H9 (cell line): Measurements from ENCODE around the gene IQGAP2. TPM values are rescaled to one million over a fixed set of nuclear protein-coding genes. Genes with fewer than 3 reads are reported as not detected.

Experiments
- DNase-seq: peaks from one replicate; pipeline ENCODE4 v3.0.0-alpha.2; 2017
- H2AFZ ChIP-seq: one replicate; pipeline ENCODE4 v1.6.1; 2013; ENCODE audit warnings: mild to moderate bottlenecking, low read length, control low read depth, moderate library complexity
- H2AK5ac ChIP-seq: 2 replicates; pipeline ENCODE4 v1.6.1; 2013; ENCODE audit warnings: low read length, control low read depth, mixed read lengths; ENCODE audit not compliant: insufficient read length
- H2BK120ac ChIP-seq: one replicate; pipeline ENCODE4 v1.6.1; 2013; ENCODE audit warnings: low read depth, mild to moderate bottlenecking, low read length, control low read depth, inconsistent platforms; ENCODE audit not compliant: poor library complexity, severe bottlenecking
- H2BK12ac ChIP-seq: 2 replicates; pipeline ENCODE4 v1.6.1; 2013; ENCODE audit warnings: low read length, control low read depth, mixed read lengths, low read depth; ENCODE audit not compliant: insufficient read length
- H2BK15ac ChIP-seq: 2 replicates; pipeline ENCODE4 v1.6.1; 2013; ENCODE audit warnings: low read depth, low read length, control low read depth
- H2BK20ac ChIP-seq: one replicate; pipeline ENCODE4 v1.6.1; 2013; ENCODE audit warnings: low read depth, mild to moderate bottlenecking, low read length, control low read depth, inconsistent platforms; ENCODE audit not compliant: poor library complexity, severe bottlenecking
- H2BK5ac ChIP-seq: 2 replicates; pipeline ENCODE4 v1.6.1; 2013; ENCODE audit warnings: low read length, control low read depth, mixed read lengths; ENCODE audit not compliant: insufficient read length
- H3K14ac ChIP-seq: 2 replicates; pipeline ENCODE4 v1.6.1; 2013; ENCODE audit warnings: low read length, control low read depth; ENCODE audit not compliant: insufficient read depth
- H3K18ac ChIP-seq: 2 replicates; pipeline ENCODE4 v1.6.1; 2013; ENCODE audit warnings: low read depth, mild to moderate bottlenecking, mixed read lengths, low read length, control low read depth; ENCODE audit not compliant: insufficient read length
- H3K23ac ChIP-seq: 2 replicates; pipeline ENCODE4 v1.6.1; 2013; ENCODE audit warnings: low read length, control low read depth, mixed read lengths, low read depth; ENCODE audit not compliant: insufficient read length
- H3K23me2 ChIP-seq: 2 replicates; pipeline ENCODE4 v1.6.1; 2013; ENCODE audit warnings: low read depth, mild to moderate bottlenecking, mixed read lengths, low read length, control low read depth; ENCODE audit not compliant: insufficient read length, poor library complexity, severe bottlenecking
- H3K27ac ChIP-seq: 2 replicates; pipeline ENCODE4 v1.5.1; 2013; ENCODE audit warnings: low read length, control low read depth, mixed read lengths, low read depth; ENCODE audit not compliant: insufficient read length
- H3K27me3 ChIP-seq: 2 replicates; pipeline ENCODE4 v1.6.1; 2013; ENCODE audit warnings: low read length, control low read depth, inconsistent platforms; ENCODE audit not compliant: insufficient read depth
- H3K4ac ChIP-seq: 2 replicates; pipeline ENCODE4 v1.6.1; 2013; ENCODE audit warnings: low read depth, mild to moderate bottlenecking, control low read depth, inconsistent platforms, low read length, moderate library complexity
- H3K4me1 ChIP-seq: 2 replicates; pipeline ENCODE4 v1.6.1; 2013; ENCODE audit warnings: low read length, control low read depth, inconsistent platforms; ENCODE audit not compliant: insufficient read depth
- H3K4me2 ChIP-seq: 2 replicates; pipeline ENCODE4 v1.6.1; 2013; ENCODE audit warnings: low read length, control low read depth, mixed read lengths; ENCODE audit not compliant: insufficient read length, insufficient read depth
- H3K56ac ChIP-seq: 2 replicates; pipeline ENCODE4 v1.6.1; 2013; ENCODE audit warnings: low read depth, mild to moderate bottlenecking, mixed read lengths, low read length, control low read depth; ENCODE audit not compliant: insufficient read length
- H3K79me1 ChIP-seq: 2 replicates; pipeline ENCODE4 v1.6.1; 2013; ENCODE audit warnings: low read depth, mild to moderate bottlenecking, moderate library complexity, low read length, control low read depth, inconsistent platforms; ENCODE audit not compliant: insufficient read depth, poor library complexity, severe bottlenecking
- H3K79me2 ChIP-seq: 2 replicates; pipeline ENCODE4 v1.6.1; 2013; ENCODE audit warnings: low read length, control low read depth, inconsistent platforms; ENCODE audit not compliant: insufficient read depth
- H3K9ac ChIP-seq: 2 replicates; pipeline ENCODE4 v1.6.1; 2013; ENCODE audit warnings: low read length, control low read depth, mixed read lengths; ENCODE audit not compliant: insufficient read length; ENCODE audit errors: extremely low read depth
- H3K9me3 ChIP-seq: one replicate; pipeline ENCODE4 v1.6.1; 2013; ENCODE audit warnings: low read depth, low read length, inconsistent platforms; ENCODE audit not compliant: control insufficient read depth
- H3T11ph ChIP-seq: one replicate; pipeline ENCODE4 v1.6.1; 2013; ENCODE audit warnings: mild to moderate bottlenecking, low read length, control low read depth, inconsistent platforms
- H4K20me1 ChIP-seq: one replicate; pipeline ENCODE4 v1.6.1; 2013; ENCODE audit not compliant: control insufficient read depth, insufficient read length, insufficient read depth
- H4K5ac ChIP-seq: 2 replicates; pipeline ENCODE4 v1.6.1; 2013; ENCODE audit warnings: low read depth, mild to moderate bottlenecking, mixed read lengths, low read length, control low read depth; ENCODE audit not compliant: insufficient read length
- H4K8ac ChIP-seq: replicated peaks from 2 replicates; pipeline ENCODE4 v1.6.1; 2013; ENCODE audit warnings: low read length, control low read depth, mixed read lengths, low read depth; ENCODE audit not compliant: insufficient read length
- H4K91ac ChIP-seq: 2 replicates; pipeline ENCODE4 v1.6.1; 2013; ENCODE audit warnings: low read depth, mild to moderate bottlenecking, moderate library complexity, mixed read lengths, low read length, control low read depth; ENCODE audit not compliant: insufficient read length
- H3K27ac Mint-ChIP-seq, 3 experiments: 2 replicates in 2 of 3; 3 replicates in 1 of 3; pipeline ENCODE4 v1.8.0; 2020 to 2021; ENCODE audit warnings: mixed read lengths in 3 of 3, mild to moderate bottlenecking in 1 of 3, moderate library complexity in 1 of 3
- H3K27me3 Mint-ChIP-seq: 2 replicates; pipeline ENCODE4 v1.8.0; 2021; ENCODE audit warnings: low read depth, mild to moderate bottlenecking, moderate library complexity, mixed read lengths
- H3K36me3 Mint-ChIP-seq, 3 experiments: 2 replicates in 2 of 3; 3 replicates in 1 of 3; pipeline ENCODE4 v1.8.0; 2020 to 2021; ENCODE audit warnings: low read depth in 3 of 3, mixed read lengths in 3 of 3; ENCODE audit not compliant: insufficient read depth in 1 of 3
- H3K4me1 Mint-ChIP-seq, 2 experiments: 2 replicates each; pipeline ENCODE4 v1.8.0; 2020; ENCODE audit warnings: mixed read lengths in 2 of 2
- H3K4me3 Mint-ChIP-seq, 2 experiments: 2 replicates in 1 of 2; 3 replicates in 1 of 2; pipeline ENCODE4 v1.8.0; 2020 to 2021; ENCODE audit warnings: mild to moderate bottlenecking in 2 of 2, mixed read lengths in 2 of 2, moderate library complexity in 1 of 2
- H3K9me3 Mint-ChIP-seq, 2 experiments: 2 replicates in 1 of 2; 3 replicates in 1 of 2; pipeline ENCODE4 v1.8.0; 2020; ENCODE audit warnings: mild to moderate bottlenecking in 2 of 2, mixed read lengths in 2 of 2, moderate library complexity in 1 of 2
- CTCF ChIP-seq: fragments of 200-600 bp; sonication (generic); conservative IDR thresholded peaks from 3 replicates; pipeline ENCODE4 v1.8.0; 2021; ENCODE audit warnings: antibody characterized with exemption, mild to moderate bottlenecking
- whole genome bisulfite sequencing: extraction: QIAGEN DNeasy Blood & Tissue Kit; methylation state at CpG from one replicate; pipeline ENCODE4 v1.1.7; 2013; ENCODE audit warnings: missing lambda C conversion rate, low lambda C conversion rate, mixed read lengths; ENCODE audit not compliant: insufficient read length; ENCODE audit errors: extremely low coverage; 5-methylcytosine and 5-hydroxymethylcytosine counted together
- total RNA-seq: library from RNA; stranded (reverse); gene quantifications from 2 replicates; pipeline ENCODE4 v1.2.1, GENCODE V29; 2021

The IQGAP2 gene
- total RNA-seq, 1 experiment from 2014 or later = 22.5 TPM

- H3K18ac ChIP-seq = no peak overlapping the region
- no peak overlapping the region for H2BK5ac ChIP-seq
- H3K14ac ChIP-seq = no peak overlapping the region
- Mint-ChIP-seq H3K4me1 (peaks cover 12 to 19% of the 10 kb centered on the region in 2 experiments), H3K9me3 (no peaks in the 10 kb centered on the region), H3K36me3 (peaks cover 3 to 8% (median 4%) of the 10 kb centered on the region in 3 experiments; a peak in 4 of 7 replicates), H3K4me3 (no peak overlapping the region), H3K27me3 (peaks cover 4% of the 10 kb centered on the region; the same call in 1 of the 2 replicates), H3K27ac (no peak overlapping the region)
- no peak overlapping the region for H2BK120ac ChIP-seq
- H3K4me2 ChIP-seq = no peak overlapping the region
- H3K23me2 ChIP-seq = peaks cover 9% of the 10 kb centered on the region
- no peak overlapping the region for H2BK12ac ChIP-seq
- no peaks in the 10 kb centered on the region for H4K20me1 ChIP-seq
- no peak overlapping the region for H3T11ph ChIP-seq
- no peak overlapping the region for H3K27ac ChIP-seq
- H4K91ac ChIP-seq = no peak overlapping the region
- H3K9ac ChIP-seq = no peak overlapping the region
- no peak overlapping the region for H3K4ac ChIP-seq
- H3K23ac ChIP-seq = no peak overlapping the region
- no peak overlapping the region for H4K5ac ChIP-seq
- H2BK15ac ChIP-seq = no peak overlapping the region
- no peaks in the 10 kb centered on the region for H3K9me3 ChIP-seq
- no CpG with 5 or more reads among the region's 10 CpGs for WGBS
- H2AFZ ChIP-seq = no peak overlapping the region
- no peak for DNase-seq
- H3K4me1 ChIP-seq = peaks cover 4% of the 10 kb centered on the region; the same call in 1 of the 2 replicates
- H3K56ac ChIP-seq = no peak overlapping the region
- no peak overlapping the region for H2AK5ac ChIP-seq
- H2BK20ac ChIP-seq = no peak overlapping the region
- no peak overlapping the region for H4K8ac ChIP-seq
- no peak for TF ChIP-seq CTCF
- peaks cover 8% of the 10 kb centered on the region for H3K79me1 ChIP-seq
- H3K27me3 ChIP-seq = no peaks in the 10 kb centered on the region
- H3K79me2 ChIP-seq = no peaks in the 10 kb centered on the region; the same call in 1 of the 2 replicates
These were observed 318.0 kb downstream of the IQGAP2 start for GRCh38 chr5:76720988-76721569.
